Mesothelial cell of epicardium (in vitro differentiated cells): ENCODE data around the gene KCTD19. TPM values are rescaled to one million over a fixed set of nuclear protein-coding genes. Genes with fewer than 3 reads are reported as not detected.

Source experiments
- DNase-seq, 2 experiments: peaks; one replicate each; pipeline ENCODE4 v3.0.0; 2021; ENCODE audit warnings: low spot score in 2 of 2; ENCODE audit not compliant: unreplicated experiment in 2 of 2
- H3K27ac Mint-ChIP-seq: 2 replicates; pipeline ENCODE4 v1.8.0; 2021; ENCODE audit warnings: mixed read lengths
- H3K27me3 Mint-ChIP-seq: 2 replicates; pipeline ENCODE4 v1.8.0; 2021; ENCODE audit warnings: low read depth, mixed read lengths
- H3K36me3 Mint-ChIP-seq: 2 replicates; pipeline ENCODE4 v1.8.0; 2021; ENCODE audit warnings: mixed read lengths
- H3K4me1 Mint-ChIP-seq: 2 replicates; pipeline ENCODE4 v1.8.0; 2021; ENCODE audit warnings: mixed read lengths
- H3K4me3 Mint-ChIP-seq: 2 replicates; pipeline ENCODE4 v1.8.0; 2021; ENCODE audit warnings: mild to moderate bottlenecking, moderate library complexity, mixed read lengths
- H3K9me3 Mint-ChIP-seq: 2 replicates; pipeline ENCODE4 v1.8.0; 2021; ENCODE audit warnings: mixed read lengths
- CTCF ChIP-seq: fragments of 200-600 bp; sonication (generic); IDR thresholded peaks from one replicate; pipeline ENCODE4 v1.5.0; 2021; ENCODE audit warnings: antibody characterized with exemption; ENCODE audit not compliant: unreplicated experiment
- total RNA-seq: library from RNA; stranded (reverse); gene quantifications from 3 replicates; pipeline ENCODE4 v1.2.1, GENCODE V29; 2021

KCTD19 gene
- total RNA-seq, 1 donor from 2014 or later, result 1.1 TPM

GRCh38 chr16:67294938-67295361, 31.6 kb downstream of the KCTD19 start:
- no peaks in the 10 kb centered on the region for H3K4me1 Mint-ChIP-seq
- peaks cover 38% of the 10 kb centered on the region for H3K27me3 Mint-ChIP-seq
- TF ChIP-seq CTCF, result no peak
- no peak for DNase-seq
- H3K36me3 Mint-ChIP-seq, result no peaks in the 10 kb centered on the region
- no peak overlapping the region for H3K27ac Mint-ChIP-seq
- no peak overlapping the region for H3K4me3 Mint-ChIP-seq
- no peaks in the 10 kb centered on the region for H3K9me3 Mint-ChIP-seq

- Mint-ChIP-seq H3K9me3 (no peaks in the 10 kb centered on the region), H3K4me1 (no peaks in the 10 kb centered on the region), H3K27me3 (peaks cover 38% of the 10 kb centered on the region), H3K4me3 (no peak overlapping the region), H3K36me3 (no peaks in the 10 kb centered on the region), H3K27ac (no peak overlapping the region)
- DNase-seq, result no peak
- no peak for TF ChIP-seq CTCF
These were observed 32.3 kb downstream of the KCTD19 start for GRCh38 chr16:67294171-67294757.

GRCh38 chr16:67291461-67291860, 35.1 kb downstream of the KCTD19 start:
- Mint-ChIP-seq H3K36me3 (no peaks in the 10 kb centered on the region), H3K27me3 (peaks cover 29% of the 10 kb centered on the region), H3K9me3 (no peaks in the 10 kb centered on the region), H3K4me1 (no peaks in the 10 kb centered on the region), H3K4me3 (no peak overlapping the region), H3K27ac (no peak overlapping the region)
- no peak for DNase-seq
- TF ChIP-seq CTCF, result no peak

GRCh38 chr16:67287960-67288359, 38.6 kb downstream of the KCTD19 start:
- peaks cover 4% of the 10 kb centered on the region for H3K27me3 Mint-ChIP-seq
- H3K36me3 Mint-ChIP-seq, result peaks cover 1% of the 10 kb centered on the region
- DNase-seq, result no peak
- H3K4me3 Mint-ChIP-seq, result no peak overlapping the region
- H3K27ac Mint-ChIP-seq, result no peak overlapping the region
- H3K9me3 Mint-ChIP-seq, result no peaks in the 10 kb centered on the region
- no peaks in the 10 kb centered on the region for H3K4me1 Mint-ChIP-seq
- no peak for TF ChIP-seq CTCF

- Mint-ChIP-seq H3K36me3 (peaks cover 3% of the 10 kb centered on the region), H3K4me3 (no peak overlapping the region), H3K4me1 (no peaks in the 10 kb centered on the region), H3K27ac (no peak overlapping the region), H3K27me3 (no peaks in the 10 kb centered on the region), H3K9me3 (no peaks in the 10 kb centered on the region)
- no peak for DNase-seq
- no peak for TF ChIP-seq CTCF
These were observed 39.9 kb downstream of the KCTD19 start for GRCh38 chr16:67286441-67287235.
